Measurements from ENCODE around the gene KRTAP13-2. TPM values are rescaled to one million over a fixed set of nuclear protein-coding genes. Genes with fewer than 3 reads are reported as not detected.

The KRTAP13-2 gene
- total RNA-seq, 1 donor: not detected

GRCh38 chr21:30332681-30333080 lies 39.4 kb downstream of the KRTAP13-2 start:
- TF ChIP-seq, protein P1, sequence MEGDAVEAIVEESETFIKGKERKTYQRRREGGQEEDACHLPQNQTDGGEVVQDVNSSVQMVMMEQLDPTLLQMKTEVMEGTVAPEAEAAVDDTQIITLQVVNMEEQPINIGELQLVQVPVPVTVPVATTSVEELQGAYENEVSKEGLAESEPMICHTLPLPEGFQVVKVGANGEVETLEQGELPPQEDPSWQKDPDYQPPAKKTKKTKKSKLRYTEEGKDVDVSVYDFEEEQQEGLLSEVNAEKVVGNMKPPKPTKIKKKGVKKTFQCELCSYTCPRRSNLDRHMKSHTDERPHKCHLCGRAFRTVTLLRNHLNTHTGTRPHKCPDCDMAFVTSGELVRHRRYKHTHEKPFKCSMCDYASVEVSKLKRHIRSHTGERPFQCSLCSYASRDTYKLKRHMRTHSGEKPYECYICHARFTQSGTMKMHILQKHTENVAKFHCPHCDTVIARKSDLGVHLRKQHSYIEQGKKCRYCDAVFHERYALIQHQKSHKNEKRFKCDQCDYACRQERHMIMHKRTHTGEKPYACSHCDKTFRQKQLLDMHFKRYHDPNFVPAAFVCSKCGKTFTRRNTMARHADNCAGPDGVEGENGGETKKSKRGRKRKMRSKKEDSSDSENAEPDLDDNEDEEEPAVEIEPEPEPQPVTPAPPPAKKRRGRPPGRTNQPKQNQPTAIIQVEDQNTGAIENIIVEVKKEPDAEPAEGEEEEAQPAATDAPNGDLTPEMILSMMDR (IDR thresholded peaks at IDR 0.05; ENCODE audit: insufficient read depth, low read depth, low read length): no peak
- no peak for DNase-seq (ENCODE audit: low read depth)
- no peak overlapping the region for H3K4me3 ChIP-seq (ENCODE audit: low read depth, low read length)

DNA sequence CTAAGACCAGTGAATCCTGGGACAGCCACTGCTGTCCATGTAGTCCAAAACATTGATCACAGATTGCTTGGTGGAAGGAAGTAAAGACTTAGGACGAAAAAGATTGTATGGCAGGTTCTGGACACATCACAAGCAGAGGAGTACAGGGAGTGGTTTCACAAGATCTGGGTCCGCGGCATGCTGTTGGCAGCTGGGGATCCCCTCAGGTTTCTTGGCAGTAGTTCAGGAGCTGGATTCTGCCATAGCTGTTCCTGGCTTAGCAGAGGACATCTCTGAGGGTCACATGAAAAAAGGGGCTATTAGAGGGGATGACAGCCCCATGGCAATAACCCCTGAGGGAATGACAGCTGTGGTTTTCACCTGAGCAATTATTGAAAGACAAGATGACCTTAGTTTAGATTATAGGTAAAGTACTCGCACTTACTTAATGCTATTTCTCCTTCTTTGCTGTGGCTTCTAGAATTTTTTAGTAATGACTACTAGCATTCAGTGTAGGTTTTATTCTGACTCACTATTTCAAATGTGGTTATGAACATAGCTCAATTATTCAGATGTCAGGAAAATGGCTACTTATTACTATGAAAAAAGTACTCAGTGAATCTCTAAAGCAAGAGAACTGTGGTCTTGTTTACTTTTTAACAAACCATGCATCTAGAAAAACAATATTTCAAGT lies 42.7 kb downstream of the KRTAP13-2 start:
- no peak for DNase-seq (ENCODE audit: low read depth)
- TF ChIP-seq, protein P1 (IDR thresholded peaks at IDR 0.05; ENCODE audit: insufficient read depth, low read depth, low read length): no peak
- H3K4me3 ChIP-seq (ENCODE audit: low read depth, low read length): no peak overlapping the region

DNA sequence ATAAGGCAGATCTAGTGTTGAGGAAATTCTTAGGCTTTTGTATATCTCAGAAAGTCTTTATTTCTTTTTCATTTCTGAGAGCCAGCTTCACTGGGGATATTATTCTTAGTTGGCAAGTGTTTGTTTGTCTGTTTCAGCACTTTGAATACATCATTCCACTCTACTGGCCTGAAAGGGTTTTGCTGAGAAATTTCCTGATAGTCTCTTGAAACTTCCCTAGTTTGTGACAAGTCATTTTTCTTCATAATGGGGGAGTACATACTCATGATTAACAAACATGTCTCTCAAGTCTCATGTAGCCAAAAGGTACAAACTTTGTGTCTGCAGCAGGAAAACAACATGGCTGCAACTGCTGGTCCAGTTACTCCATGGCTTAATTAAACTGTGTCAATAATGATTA lies 45.7 kb downstream of the KRTAP13-2 start:
- H3K4me3 ChIP-seq (ENCODE audit: low read depth, low read length): no peak overlapping the region
- no peak for DNase-seq (ENCODE audit: low read depth)
- TF ChIP-seq, protein P1 (IDR thresholded peaks at IDR 0.05; ENCODE audit: insufficient read depth, low read depth, low read length): no peak

Small RNAs within 50 kb of the gene (small RNA-seq; reads per million reads assigned to genes)
- gene KRTAP23-1 (not detected), gene MIR4327 (not detected)

Other genes with a start within 250 kb of the KRTAP13-2 start
- not detected in 2 replicates for gene CLDN17, start 205.5 kb downstream of the KRTAP13-2 start, total RNA-seq
- gene CLDN8, start 156.2 kb downstream of the KRTAP13-2 start, total RNA-seq: not detected in 2 replicates
- not detected in 2 replicates for gene KRTAP24-1, start 89.3 kb downstream of the KRTAP13-2 start, total RNA-seq
- gene KRTAP25-1, start 82.8 kb downstream of the KRTAP13-2 start, total RNA-seq: not detected in 2 replicates
- gene KRTAP26-1, start 52.0 kb downstream of the KRTAP13-2 start, total RNA-seq: not detected in 2 replicates
- not detected in 2 replicates for gene KRTAP27-1, start 34.6 kb downstream of the KRTAP13-2 start, total RNA-seq
- gene KRTAP23-1, start 23.7 kb downstream of the KRTAP13-2 start, total RNA-seq: not detected in 2 replicates
- not detected in 2 replicates for gene KRTAP13-1, start 23.8 kb upstream of the KRTAP13-2 start, total RNA-seq
- not detected in 2 replicates for gene KRTAP13-3, start 53.7 kb upstream of the KRTAP13-2 start, total RNA-seq
- gene KRTAP13-4, start 57.9 kb upstream of the KRTAP13-2 start, total RNA-seq: not detected in 2 replicates
- not detected in 2 replicates for gene KRTAP15-1, start 68.0 kb upstream of the KRTAP13-2 start, total RNA-seq
- not detected in 2 replicates for gene KRTAP19-1, start 108.1 kb upstream of the KRTAP13-2 start, total RNA-seq
- gene KRTAP19-2, start 115.2 kb upstream of the KRTAP13-2 start, total RNA-seq: not detected in 2 replicates
- gene KRTAP19-3, start 119.7 kb upstream of the KRTAP13-2 start, total RNA-seq: not detected in 2 replicates
- gene KRTAP19-4, start 124.9 kb upstream of the KRTAP13-2 start, total RNA-seq: not detected in 2 replicates
- not detected in 2 replicates for gene KRTAP19-5, start 129.9 kb upstream of the KRTAP13-2 start, total RNA-seq
- not detected in 2 replicates for gene KRTAP19-6, start 169.6 kb upstream of the KRTAP13-2 start, total RNA-seq
- gene KRTAP19-7, start 189.0 kb upstream of the KRTAP13-2 start, total RNA-seq: not detected in 2 replicates
- not detected in 2 replicates for gene KRTAP22-2, start 218.1 kb upstream of the KRTAP13-2 start, total RNA-seq
- not detected in 2 replicates for gene KRTAP6-3, start 220.2 kb upstream of the KRTAP13-2 start, total RNA-seq
- not detected in 2 replicates for gene KRTAP6-2, start 226.6 kb upstream of the KRTAP13-2 start, total RNA-seq
- not detected in 2 replicates for gene KRTAP22-1, start 228.8 kb upstream of the KRTAP13-2 start, total RNA-seq
- gene KRTAP6-1, start 241.7 kb upstream of the KRTAP13-2 start, total RNA-seq: not detected in 2 replicates
- not detected in 2 replicates for gene KRTAP20-1, start 244.2 kb upstream of the KRTAP13-2 start, total RNA-seq
- gene KRTAP20-4, start 248.4 kb upstream of the KRTAP13-2 start, total RNA-seq: not detected in 2 replicates